ENCODE data around the gene HOXC4. TPM values are rescaled to one million over a fixed set of nuclear protein-coding genes. Genes with fewer than 3 reads are reported as not detected.

The HOXC4 gene
- polyA plus RNA-seq (not detected in 2 replicates), polyA minus RNA-seq (not detected in 2 replicates)

- H3K9me3 ChIP-seq (ENCODE audit: low read length): no peaks in the 10 kb centered on the region
- TF ChIP-seq REST (IDR thresholded peaks at IDR 0.05; ENCODE audit: borderline replicate concordance) (no peak), SMC3 (conservative IDR thresholded peaks at IDR 0.05; ENCODE audit: poor library complexity) (no peak), EZH2 (IDR thresholded peaks at IDR 0.05; ENCODE audit: borderline replicate concordance, insufficient read depth, low read length, poor library complexity, severe bottlenecking) (no peak), POLR2AphosphoS5 (IDR thresholded peaks at IDR 0.05) (no peak)
- no peak within 1 kb of the TSS for H3K4me3 ChIP-seq (ENCODE audit: low read length)
- no peaks in the 10 kb centered on the region for H3K79me2 ChIP-seq (replicated peaks; ENCODE audit: insufficient read depth, low read length)
- H3K27ac ChIP-seq (ENCODE audit: low read length): no peak within 1 kb of the TSS
- no peaks in the 10 kb centered on the region for H4K20me1 ChIP-seq (ENCODE audit: insufficient read depth)
- H3F3A ChIP-seq (ENCODE audit: insufficient read depth, low read length, poor library complexity, severe bottlenecking): no peaks in the 10 kb centered on the region
- H3K9ac ChIP-seq (ENCODE audit: low read length): no peak within 1 kb of the TSS
- H3K4me2 ChIP-seq (ENCODE audit: low read length): no peak within 1 kb of the TSS
- peaks cover 99% of the 10 kb centered on the region for H3K27me3 ChIP-seq (ENCODE audit: insufficient read depth, low read depth, low read length)
- no peaks in the 10 kb centered on the region for H3K9me2 ChIP-seq (ENCODE audit: insufficient read depth, low read length)
- H3K36me3 ChIP-seq (ENCODE audit: insufficient read depth, low read length): no peaks in the 10 kb centered on the region
- H2AFZ ChIP-seq (ENCODE audit: low read depth, low read length): no peak within 1 kb of the TSS
These were observed at the start of gene HOXC4 for GRCh38 chr12:54053751-54054741. Gene HOXC4, plus strand, starts transcription at chr12:54053835. Its CDS starts 88 bp downstream, at chr12:54053923.

GRCh38 chr12:54004063-54004840 lies 49.4 kb upstream of the HOXC4 start:
- Histone ChIP-seq H3K4me3 (ENCODE audit: low read length) (no peak overlapping the region), H3K9ac (ENCODE audit: low read length) (no peak overlapping the region), H3F3A (ENCODE audit: insufficient read depth, low read length, poor library complexity, severe bottlenecking) (no peaks in the 10 kb centered on the region), H3K27ac (ENCODE audit: low read length) (no peak overlapping the region), H3K4me2 (ENCODE audit: low read length) (no peak overlapping the region), H3K79me2 (replicated peaks; ENCODE audit: insufficient read depth, low read length) (no peaks in the 10 kb centered on the region), H3K9me3 (ENCODE audit: low read length) (no peaks in the 10 kb centered on the region), H3K27me3 (ENCODE audit: insufficient read depth, low read depth, low read length) (peaks cover 99% of the 10 kb centered on the region), H3K9me2 (ENCODE audit: insufficient read depth, low read length) (no peaks in the 10 kb centered on the region), H4K20me1 (ENCODE audit: insufficient read depth) (no peaks in the 10 kb centered on the region), H2AFZ (ENCODE audit: low read depth, low read length) (no peak overlapping the region), H3K36me3 (ENCODE audit: insufficient read depth, low read length) (no peaks in the 10 kb centered on the region)
- TF ChIP-seq EZH2 (IDR thresholded peaks at IDR 0.05; ENCODE audit: borderline replicate concordance, insufficient read depth, low read length, poor library complexity, severe bottlenecking): no peak
- peak; percentile 44 for TF ChIP-seq CTCF (IDR thresholded peaks at IDR 0.05; ENCODE audit: poor library complexity, severe bottlenecking)
- TF ChIP-seq RAD21 (conservative IDR thresholded peaks at IDR 0.05): peak; percentile 53
- TF ChIP-seq SMC3 (conservative IDR thresholded peaks at IDR 0.05; ENCODE audit: poor library complexity): peak; percentile 55
